Neural progenitor cell (in vitro differentiated cells): ENCODE data around the gene SMARCA4.

Source experiments
- CTCF ChIP-seq: fragments of 200-600 bp; sonication (generic); IDR thresholded peaks from 2 replicates; pipeline ENCODE4 v1.5.1; 2017; ENCODE audit warnings: antibody characterized with exemption, mild to moderate bottlenecking
- EZH2 ChIP-seq: fragments of 200-600 bp; sonication (generic); IDR thresholded peaks from 2 replicates; pipeline ENCODE4 v1.6.1; 2017; ENCODE audit warnings: antibody characterized with exemption, mild to moderate bottlenecking, moderate library complexity
- EZH2phosphoT487 ChIP-seq: fragments of 200-600 bp; sonication (generic); IDR thresholded peaks from 2 replicates; pipeline ENCODE4 v1.6.1; 2017; ENCODE audit warnings: antibody characterized with exemption

- TF ChIP-seq CTCF (no peak), EZH2phosphoT487 (no peak), EZH2 (no peak)
Observed at GRCh38 chr19:10920288-10920655, 40.6 kb upstream of the SMARCA4 start.
